NCI-H1092 treated with DMSO at 0.1 percent for 48 hours (cell line): ENCODE results near the gene BPIFB2.
"Not testable (repeated sequence)": the region's sequence is repeated elsewhere in the genome, so short reads cannot be mapped to it uniquely, and the experiment has no call there.

Experiments
- DNase-seq: peaks from one replicate; lab custom pipeline; 2025; lab: John Stamatoyannopoulos, UW

The BPIFB2 gene

GRCh38 chr20:33007376-33008335 is at the start of gene BPIFB2:
Gene BPIFB2 (plus strand): TSS chr20:33007704. CDS start chr20:33008575, 871 bp downstream.
- no peak for DNase-seq

GRCh38 chr20:32958574-32958973 is 48.9 kb upstream of the BPIFB2 start:
- DNase-seq: no peak

DNA sequence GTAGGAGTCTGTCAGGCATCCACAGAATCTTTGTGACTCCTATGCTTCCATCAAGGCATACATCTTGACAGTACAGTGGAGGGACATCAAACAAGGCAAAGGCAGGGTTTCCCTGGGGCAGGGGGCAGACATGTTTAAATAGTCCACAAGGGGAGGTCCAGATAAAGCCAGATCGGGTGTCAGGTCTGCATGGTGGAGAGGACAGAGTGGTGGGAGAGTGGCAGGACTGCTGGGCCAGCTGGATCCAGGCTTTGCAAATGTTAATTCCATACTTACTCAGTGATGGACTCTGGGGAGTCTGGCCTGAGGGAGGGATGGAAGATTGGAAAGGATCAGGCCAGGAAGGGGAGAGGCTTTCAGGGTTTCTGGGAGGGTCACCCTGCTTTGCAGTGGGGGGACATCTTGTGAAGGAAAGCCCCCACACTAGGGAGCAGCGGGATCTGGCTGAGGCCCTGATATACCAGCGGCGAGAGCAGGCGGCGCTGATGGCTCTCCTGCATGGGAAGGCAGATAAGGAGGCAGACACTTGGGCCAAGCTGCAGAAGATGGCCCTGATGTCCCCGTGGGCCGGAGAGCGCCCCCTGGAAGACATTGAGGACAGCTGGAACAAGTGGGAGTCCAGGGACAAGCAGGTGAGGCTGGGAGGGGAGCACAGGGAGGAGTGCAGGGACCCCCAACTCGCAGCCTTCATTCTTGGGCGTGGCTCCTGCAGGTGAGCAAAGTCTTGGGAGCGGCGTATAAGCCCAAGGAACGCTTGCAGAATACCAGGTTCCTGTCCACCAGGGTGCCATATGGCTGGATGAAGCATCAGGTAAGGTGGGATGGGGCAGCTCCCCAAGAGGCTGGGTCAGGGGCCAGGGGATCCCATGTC is 47.9 kb upstream of the BPIFB2 start:
- no peak for DNase-seq

DNA sequence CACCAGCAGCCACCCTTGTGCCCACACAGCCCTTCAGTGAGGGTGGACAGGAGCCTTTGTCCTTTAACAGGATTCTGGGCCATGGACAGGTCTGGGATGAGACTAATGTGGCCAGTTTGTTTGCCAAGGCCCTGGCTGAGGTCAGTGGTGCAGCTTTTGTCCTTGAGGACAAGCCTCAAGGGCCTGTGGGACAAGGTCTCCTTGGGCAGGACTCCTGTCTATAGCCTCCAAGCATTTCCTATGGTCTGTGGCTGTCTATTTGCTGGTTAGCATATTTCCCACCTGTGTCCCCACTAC is 47.3 kb upstream of the BPIFB2 start:
- no peak for DNase-seq

DNA sequence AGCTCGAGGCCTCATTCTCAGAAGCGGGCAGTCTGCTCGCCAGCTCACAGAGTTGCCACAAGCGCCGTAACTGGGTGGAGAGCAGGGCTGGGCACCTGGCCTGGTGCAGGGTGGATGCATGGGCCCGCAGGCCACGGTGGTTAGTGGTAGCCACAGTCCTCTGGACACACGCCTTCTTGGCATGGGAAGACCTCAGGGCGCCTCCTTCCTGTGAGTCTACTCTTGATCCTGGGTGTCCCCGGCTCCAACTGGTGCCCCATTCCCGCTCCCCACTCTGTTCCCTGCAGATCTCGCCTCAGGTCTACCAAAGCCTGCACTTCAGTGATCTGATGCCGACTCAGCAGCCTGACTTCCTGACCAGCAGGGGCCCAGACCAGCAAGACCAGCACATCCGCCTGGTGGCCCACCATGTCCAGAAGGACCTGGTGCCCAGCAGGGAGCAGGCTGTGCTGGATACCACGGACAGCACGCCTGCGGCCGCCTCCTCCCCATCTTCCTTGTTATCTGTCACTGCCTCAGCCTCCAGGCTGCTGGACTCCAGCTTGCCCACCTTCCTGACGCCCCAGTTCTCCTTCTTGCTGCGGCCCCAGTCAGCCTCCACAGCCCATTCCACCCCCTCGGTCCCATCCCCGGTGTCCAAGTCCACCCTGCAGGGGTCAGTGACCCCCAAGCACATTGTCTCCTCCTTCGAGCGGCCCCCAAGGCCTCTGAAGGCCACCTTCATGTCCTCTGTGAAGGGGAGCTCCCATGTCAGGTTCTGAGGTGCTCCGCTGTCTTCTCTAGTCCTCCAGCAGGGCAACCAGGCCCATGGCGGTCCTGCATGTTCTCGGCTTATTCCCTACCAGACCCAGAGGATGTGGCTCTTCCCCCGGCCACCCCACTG is 46.4 kb upstream of the BPIFB2 start:
- DNase-seq: no peak

DNA sequence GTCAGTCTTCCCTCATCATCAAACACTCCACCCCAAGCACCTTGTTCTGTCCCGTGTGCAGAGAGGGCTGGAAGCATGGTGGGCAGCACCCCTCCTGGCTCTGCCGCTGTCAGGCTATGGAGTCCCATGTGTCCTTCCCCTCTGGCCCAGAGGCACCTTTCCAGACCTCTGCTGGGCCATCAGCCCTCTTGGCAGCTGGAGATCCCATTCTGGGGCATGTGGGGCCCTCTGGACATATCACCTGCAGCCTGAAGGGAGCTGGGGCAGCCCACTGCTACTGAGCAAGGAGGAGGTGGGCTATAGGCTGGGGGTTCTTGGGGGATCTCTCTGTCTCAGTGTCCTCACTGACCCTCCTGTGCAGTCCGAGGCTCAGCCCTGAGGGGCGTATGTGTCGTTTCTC is 45.5 kb upstream of the BPIFB2 start:
- DNase-seq: no peak

GRCh38 chr20:32962646-32963045 is 44.9 kb upstream of the BPIFB2 start:
- DNase-seq: not testable (repeated sequence)

DNA sequence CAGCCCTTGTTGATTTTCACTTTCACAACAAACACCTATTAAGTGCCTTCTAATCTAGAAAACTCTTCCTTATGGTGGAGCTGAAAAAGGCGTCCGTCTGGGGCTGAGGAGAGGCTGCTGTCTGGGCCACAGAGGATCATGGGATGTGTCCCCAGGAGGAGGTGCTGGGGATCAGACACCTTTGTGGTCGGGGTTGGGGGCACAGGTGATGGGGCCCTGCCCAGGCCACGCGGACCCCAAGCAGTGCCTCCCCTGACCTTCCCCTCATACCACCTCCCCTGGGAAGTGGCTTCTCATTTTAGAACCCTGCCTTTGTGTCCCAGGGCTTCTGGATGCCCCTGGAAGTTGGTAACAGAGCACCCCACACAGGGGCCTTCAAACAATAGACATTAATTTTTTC is 44.3 kb upstream of the BPIFB2 start:
- DNase-seq: no peak

- no peak for DNase-seq
Observed at GRCh38 chr20:32964575-32964974, 42.9 kb upstream of the BPIFB2 start.

- no peak for DNase-seq
Observed at GRCh38 chr20:32965115-32965514, 42.4 kb upstream of the BPIFB2 start.

GRCh38 chr20:32965581-32966373 is 41.7 kb upstream of the BPIFB2 start:
- no peak for DNase-seq

GRCh38 chr20:32966382-32966781 is 41.1 kb upstream of the BPIFB2 start:
- DNase-seq: no peak

DNA sequence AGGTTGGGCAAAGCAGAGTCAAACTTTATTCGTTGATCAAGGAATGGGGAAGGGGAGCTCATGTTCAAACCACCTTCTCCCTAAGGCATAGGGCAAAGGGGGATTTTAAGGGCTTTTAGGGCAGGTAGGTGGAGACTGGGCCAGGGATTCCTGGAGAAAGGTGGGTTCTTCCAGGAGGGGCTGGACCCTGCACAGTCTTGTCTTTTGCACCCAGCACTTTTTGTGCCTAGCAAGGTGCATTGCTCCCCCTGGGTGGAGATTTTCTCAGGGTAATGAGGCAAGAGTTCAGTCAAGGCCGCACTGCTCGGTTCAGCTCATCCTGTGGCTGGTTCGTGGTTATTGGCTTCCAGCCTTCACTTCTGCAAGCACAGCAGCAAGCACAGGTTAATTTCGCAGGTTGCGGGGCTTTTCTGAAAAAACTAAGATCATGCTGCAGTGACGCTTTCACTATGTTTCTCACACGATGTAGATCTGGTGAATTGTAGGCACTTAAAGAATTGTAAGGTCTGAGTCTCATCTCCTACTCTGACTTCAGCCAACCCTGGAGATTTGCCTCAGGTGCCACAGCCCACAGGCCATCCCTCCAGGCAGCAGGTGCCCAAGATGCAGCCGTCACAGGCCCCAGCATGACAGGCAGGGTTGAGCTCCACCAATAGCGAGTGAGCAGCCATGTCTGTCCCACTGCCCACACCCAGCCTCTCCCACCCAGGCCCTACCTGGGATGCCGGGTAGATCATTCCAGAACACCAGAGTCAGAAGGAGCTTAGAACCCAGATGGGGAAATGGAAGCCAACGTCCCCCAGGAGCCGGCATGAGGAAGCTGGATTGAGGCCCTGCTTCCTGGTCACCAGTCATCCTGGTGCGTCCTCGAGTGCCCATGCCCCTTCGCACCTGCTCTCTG is 40.4 kb upstream of the BPIFB2 start:
- no peak for DNase-seq

GRCh38 chr20:32967961-32968457 is 39.5 kb upstream of the BPIFB2 start:
- no peak for DNase-seq

GRCh38 chr20:32968478-32969241 is 38.8 kb upstream of the BPIFB2 start:
- no peak for DNase-seq

DNA sequence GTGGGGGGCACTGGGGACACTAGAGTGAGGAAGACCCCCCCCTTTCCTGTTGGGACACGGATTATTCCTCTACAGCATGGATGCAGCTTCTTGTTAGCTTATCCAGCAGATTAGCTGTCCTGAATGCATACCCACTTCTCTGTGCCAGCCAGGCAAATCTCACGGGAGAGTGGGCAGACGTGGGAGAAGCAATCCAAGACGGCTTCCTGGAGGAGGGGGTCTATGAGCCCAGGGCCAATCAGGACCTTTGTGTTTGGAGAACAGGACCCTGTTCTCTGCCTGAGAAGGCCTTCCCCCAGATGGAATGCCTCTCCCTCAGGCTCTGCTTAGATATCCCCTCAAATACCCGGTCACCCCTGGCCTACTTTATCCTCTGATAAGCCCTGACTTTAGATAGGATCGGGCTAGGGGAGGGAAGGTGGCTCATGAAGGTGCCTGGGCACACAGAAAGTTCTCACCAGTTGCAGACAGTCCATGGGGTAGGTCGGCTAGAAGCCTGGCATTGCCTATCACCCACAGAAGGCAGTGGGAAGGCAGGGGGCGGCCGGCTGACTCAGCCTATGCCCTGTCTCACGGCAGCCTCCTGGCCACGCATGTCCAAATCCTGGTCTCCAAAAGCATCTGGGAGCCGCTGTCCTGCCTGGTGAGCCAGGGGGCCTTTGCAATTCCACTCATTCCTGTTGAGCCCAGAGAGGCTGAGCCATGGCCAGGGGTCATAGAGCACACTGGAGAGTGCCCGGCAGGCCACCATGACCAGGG is 38.0 kb upstream of the BPIFB2 start:
- DNase-seq: no peak

DNA sequence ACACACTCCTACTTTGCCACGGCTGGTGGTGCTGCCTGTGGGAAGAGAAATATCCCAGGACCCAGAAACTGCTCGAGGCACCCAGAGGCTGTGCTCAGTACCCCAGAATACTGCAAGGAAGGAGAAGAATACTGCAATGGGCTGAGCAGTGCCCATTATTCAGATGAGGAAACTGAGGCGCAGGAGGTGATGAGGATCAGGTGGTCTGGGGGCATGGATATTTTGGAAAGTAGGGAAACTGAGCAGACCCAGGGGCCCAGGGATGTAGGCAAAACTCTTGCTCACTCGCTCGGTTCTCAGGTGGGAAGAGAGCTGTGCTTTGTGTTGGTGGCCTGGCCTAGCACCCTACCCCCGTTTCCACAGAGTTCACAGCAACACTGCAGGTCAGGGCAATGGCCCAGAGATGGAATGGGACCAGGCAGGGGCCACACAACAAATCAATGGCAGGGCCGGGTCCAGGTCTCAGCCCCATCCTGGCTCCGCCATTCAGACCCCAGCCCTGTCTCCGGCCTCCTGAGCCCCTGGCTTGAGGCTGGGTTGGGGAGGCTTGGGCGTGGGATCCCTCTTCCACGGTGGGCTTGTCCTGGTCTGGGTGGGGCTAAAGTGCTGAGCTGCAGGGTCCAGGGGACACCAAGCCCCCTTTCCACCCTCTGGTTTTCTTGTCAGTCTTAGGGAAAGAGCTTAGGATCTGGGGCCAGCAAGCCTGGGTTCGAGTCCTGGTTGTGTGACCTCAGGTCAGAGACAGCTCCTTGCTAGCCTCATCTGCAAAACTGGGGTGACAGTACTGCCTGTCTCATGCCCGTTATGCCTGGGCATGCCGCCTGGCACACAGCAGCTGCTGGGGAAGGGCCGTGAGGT is 37.2 kb upstream of the BPIFB2 start:
- no peak for DNase-seq

DNA sequence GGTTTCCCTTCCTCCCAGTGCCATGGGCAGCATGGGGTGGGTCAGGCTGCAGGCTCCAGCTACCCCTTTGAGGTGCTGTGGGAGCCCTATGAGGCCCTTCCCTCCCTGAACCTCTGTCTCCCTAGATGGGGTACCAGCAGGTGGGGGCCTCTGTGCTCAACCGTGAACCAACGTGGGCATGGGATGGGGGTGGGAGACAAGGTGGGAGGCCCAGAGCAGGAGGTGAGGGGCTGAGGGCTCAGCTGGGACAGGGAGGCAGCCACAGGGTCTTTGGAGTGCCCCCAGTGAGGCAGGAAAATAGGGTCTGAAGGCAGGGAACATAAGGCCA is 36.6 kb upstream of the BPIFB2 start:
- DNase-seq: no peak
